Upper lobe of right lung (tissue), 1 donor: ENCODE data around the gene PDE2A. TPM values are rescaled to one million over a fixed set of nuclear protein-coding genes. Genes with fewer than 3 reads are reported as not detected.

Experiments used
- ATAC-seq: fragments of 200-7000 bp; cut with Tn5 transposase; one replicate; pipeline ENCODE4 v1.9.1; 2020; ENCODE audit warnings: mild to moderate bottlenecking, moderate library complexity
- DNase-seq: peaks from one replicate; pipeline ENCODE4 v3.0.0-alpha.2; 2020
- H3K27ac ChIP-seq: fragments of 200-600 bp; one replicate; pipeline ENCODE4 v1.8.0; 2022
- H3K27me3 ChIP-seq: fragments of 200-600 bp; one replicate; pipeline ENCODE4 v1.8.0; 2022; ENCODE audit warnings: mild to moderate bottlenecking
- H3K36me3 ChIP-seq: fragments of 200-600 bp; one replicate; pipeline ENCODE4 v1.8.0; 2022
- H3K4me1 ChIP-seq: fragments of 200-600 bp; one replicate; pipeline ENCODE4 v1.8.0; 2022
- H3K4me3 ChIP-seq: fragments of 200-600 bp; one replicate; pipeline ENCODE4 v1.8.0; 2022; ENCODE audit warnings: mild to moderate bottlenecking
- H3K9me3 ChIP-seq: fragments of 200-600 bp; one replicate; pipeline ENCODE4 v1.8.0; 2022
- intact Hi-C: fragments of 100-400 bp; cut with DNase I; formaldehyde crosslinking; loops from one replicate; pipeline ENCODE4 v1.11.0; 2022
- total RNA-seq: library from RNA; stranded (reverse); fragmentation: NEBNext Ultra II Directional; extraction: Animal tissue kit (Norgen Biotek cat#: 25700); gene quantifications from one replicate; pipeline ENCODE4 v1.2.1, GENCODE V29; 2021
- TF ChIP-seq, protein P1 (sequence below): fragments of 200-600 bp; IDR thresholded peaks from one replicate; pipeline ENCODE4 v1.8.0; 2022; ENCODE audit warnings: antibody characterized with exemption
- donor health status: DM: no; HTN: yes; CAD: no; lungs with severe emphysema.

Gene PDE2A
- total RNA-seq, 1 donor from 2014 or later = 27.3 TPM

DNA sequence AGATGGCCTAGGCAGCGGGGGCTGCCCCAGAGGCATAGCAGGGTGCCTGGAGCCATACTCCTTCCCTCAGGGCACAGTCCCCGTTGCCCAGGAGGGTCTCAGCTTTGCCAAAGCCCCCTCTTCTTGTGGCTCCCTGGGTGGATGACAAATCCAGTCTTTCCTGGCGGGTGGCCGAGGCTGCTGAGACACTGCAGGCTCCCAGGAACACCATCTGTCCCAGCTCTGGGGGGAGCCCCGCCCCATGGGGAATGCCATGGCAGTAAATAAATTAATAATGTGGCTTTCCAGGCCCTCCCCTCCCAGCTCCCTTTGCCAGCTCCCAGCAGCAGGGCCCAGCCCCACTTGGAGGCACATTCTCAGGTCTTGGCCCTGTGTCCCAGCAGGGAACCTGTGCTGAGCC is 45.0 kb downstream of the PDE2A start:
- H3K27ac ChIP-seq = peak overlapping the region; percentile 17
- TF ChIP-seq, protein P1, sequence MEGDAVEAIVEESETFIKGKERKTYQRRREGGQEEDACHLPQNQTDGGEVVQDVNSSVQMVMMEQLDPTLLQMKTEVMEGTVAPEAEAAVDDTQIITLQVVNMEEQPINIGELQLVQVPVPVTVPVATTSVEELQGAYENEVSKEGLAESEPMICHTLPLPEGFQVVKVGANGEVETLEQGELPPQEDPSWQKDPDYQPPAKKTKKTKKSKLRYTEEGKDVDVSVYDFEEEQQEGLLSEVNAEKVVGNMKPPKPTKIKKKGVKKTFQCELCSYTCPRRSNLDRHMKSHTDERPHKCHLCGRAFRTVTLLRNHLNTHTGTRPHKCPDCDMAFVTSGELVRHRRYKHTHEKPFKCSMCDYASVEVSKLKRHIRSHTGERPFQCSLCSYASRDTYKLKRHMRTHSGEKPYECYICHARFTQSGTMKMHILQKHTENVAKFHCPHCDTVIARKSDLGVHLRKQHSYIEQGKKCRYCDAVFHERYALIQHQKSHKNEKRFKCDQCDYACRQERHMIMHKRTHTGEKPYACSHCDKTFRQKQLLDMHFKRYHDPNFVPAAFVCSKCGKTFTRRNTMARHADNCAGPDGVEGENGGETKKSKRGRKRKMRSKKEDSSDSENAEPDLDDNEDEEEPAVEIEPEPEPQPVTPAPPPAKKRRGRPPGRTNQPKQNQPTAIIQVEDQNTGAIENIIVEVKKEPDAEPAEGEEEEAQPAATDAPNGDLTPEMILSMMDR = no peak
- no peak overlapping the region for H3K4me3 ChIP-seq
- H3K36me3 ChIP-seq = no peaks in the 10 kb centered on the region
- intact Hi-C loops = no loop called here
- no peaks in the 10 kb centered on the region for H3K9me3 ChIP-seq
- no peaks in the 10 kb centered on the region for H3K27me3 ChIP-seq
- DNase-seq (no peak), ATAC-seq (no peak)
- H3K4me1 ChIP-seq = peaks cover 24% of the 10 kb centered on the region

DNA sequence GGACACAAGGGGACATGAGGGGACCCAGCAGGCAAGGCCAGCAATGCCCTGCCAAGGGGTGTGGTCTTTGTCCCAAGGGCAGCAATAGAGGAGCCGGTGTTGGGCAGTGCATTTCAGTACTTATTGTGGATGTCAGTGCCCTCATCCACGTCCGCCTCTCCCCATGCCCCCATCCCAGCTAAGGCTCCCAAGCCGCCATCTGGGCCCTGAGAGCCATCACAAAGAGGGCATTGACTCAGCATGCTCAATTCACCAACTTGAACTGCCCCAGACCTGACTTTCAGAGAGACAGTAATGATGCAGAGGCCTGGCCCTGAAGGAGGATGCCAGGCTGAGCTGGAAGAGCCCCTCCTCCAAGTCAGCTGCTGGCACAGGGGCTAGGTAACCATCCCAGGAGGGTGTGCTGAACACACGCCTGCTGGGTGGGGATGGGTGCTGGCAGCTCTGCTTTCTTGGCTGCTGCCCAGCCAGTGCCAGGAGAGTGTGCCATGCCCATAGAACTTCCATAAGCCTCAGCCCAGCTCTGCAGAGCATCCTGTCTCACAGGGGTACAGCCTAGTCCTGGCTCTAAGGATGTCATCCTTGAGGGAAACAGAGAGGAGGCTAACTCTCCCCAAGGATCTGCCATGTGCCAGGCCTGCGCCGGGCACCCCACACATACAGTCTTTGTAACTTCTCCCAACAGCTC is 46.5 kb downstream of the PDE2A start:
- intact Hi-C loops = no loop called here
- no peak for ATAC-seq
- no peak overlapping the region for H3K27ac ChIP-seq

DNA sequence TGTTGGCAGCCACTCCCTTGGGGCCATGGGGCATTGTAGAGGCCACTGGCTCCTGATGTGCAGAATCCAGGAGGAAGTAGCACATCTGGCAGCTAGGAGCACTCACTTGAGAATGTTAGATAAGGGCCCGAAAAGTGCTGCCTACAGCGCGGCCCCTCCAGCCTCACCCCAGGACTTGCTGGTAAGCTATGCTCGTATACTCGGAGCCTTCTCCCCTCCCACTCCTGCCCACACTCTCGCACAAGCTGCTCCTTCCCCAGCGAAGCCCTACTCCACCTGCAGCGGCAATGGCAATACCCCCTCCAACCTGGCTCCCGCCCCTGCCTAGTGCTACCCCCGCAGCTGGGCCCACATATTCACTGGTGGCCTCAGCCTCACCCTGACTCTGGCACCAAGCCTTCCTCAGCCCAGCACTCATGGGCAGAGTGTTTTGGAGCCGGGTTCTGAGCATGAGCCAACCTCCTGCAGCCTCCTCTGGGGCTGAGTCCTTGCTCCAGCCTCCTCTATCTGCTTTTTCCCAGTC is 47.7 kb downstream of the PDE2A start:
- TF ChIP-seq, protein P1 = no peak
- intact Hi-C loops = no loop called here
- H3K4me1 ChIP-seq = peaks cover 24% of the 10 kb centered on the region
- H3K27ac ChIP-seq = peak overlapping the region; percentile 81
- DNase-seq = no peak
- H3K36me3 ChIP-seq = no peaks in the 10 kb centered on the region
- no peaks in the 10 kb centered on the region for H3K27me3 ChIP-seq
- H3K4me3 ChIP-seq = no peak overlapping the region
- H3K9me3 ChIP-seq = no peaks in the 10 kb centered on the region
- no peak for ATAC-seq

More for the DNA sequence above, 46.5 kb downstream of the PDE2A start:
- no peak for DNase-seq
- no peaks in the 10 kb centered on the region for H3K36me3 ChIP-seq
- no peaks in the 10 kb centered on the region for H3K27me3 ChIP-seq
- H3K4me1 ChIP-seq = peaks cover 24% of the 10 kb centered on the region
- TF ChIP-seq, protein P1 = no peak
- no peak overlapping the region for H3K4me3 ChIP-seq
- H3K9me3 ChIP-seq = no peaks in the 10 kb centered on the region

DNA sequence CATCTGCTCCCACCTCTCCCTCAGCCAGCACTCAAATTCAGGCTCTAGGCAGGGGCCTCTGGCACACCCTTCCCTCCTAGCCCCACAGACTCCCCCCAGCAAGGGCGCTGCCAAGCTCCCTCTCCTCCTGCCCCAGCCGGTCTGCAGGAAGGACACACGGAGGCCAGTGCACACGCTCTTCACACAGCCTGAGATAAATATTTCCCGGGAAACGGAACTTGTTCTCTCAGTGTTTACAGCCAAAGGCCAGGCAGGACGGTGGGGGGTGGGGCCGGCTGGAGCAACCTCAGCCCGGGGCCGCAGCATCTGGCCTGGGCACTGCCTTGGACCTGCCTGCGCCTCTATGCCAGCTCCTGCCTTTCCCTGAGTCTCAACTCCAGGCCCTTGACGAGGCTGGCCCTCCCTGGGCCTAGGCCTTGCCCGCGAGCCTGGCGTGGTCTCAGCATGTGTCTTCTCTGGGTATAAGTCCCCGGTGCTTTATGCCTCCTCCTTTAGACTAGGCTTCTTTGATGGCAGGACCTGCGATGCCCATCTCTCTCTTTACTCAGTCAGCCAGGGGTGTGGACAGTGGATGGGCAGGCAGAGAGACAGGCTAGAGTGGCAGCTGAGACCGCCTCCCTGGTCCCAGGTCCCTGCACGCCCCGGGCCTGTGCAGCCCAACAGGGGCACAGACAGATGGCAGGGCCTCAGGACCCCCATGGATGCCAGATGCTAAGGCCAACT is 48.4 kb downstream of the PDE2A start:
- peak; percentile 67 for ATAC-seq
- H3K4me3 ChIP-seq = no peak overlapping the region
- peaks cover 24% of the 10 kb centered on the region for H3K4me1 ChIP-seq
- no peaks in the 10 kb centered on the region for H3K36me3 ChIP-seq
- intact Hi-C loops = no loop called here
- H3K27me3 ChIP-seq = no peaks in the 10 kb centered on the region
- TF ChIP-seq, protein P1 = no peak
- H3K27ac ChIP-seq = peak overlapping the region; percentile 81
- H3K9me3 ChIP-seq = no peaks in the 10 kb centered on the region
- peak; percentile 72 for DNase-seq

DNA sequence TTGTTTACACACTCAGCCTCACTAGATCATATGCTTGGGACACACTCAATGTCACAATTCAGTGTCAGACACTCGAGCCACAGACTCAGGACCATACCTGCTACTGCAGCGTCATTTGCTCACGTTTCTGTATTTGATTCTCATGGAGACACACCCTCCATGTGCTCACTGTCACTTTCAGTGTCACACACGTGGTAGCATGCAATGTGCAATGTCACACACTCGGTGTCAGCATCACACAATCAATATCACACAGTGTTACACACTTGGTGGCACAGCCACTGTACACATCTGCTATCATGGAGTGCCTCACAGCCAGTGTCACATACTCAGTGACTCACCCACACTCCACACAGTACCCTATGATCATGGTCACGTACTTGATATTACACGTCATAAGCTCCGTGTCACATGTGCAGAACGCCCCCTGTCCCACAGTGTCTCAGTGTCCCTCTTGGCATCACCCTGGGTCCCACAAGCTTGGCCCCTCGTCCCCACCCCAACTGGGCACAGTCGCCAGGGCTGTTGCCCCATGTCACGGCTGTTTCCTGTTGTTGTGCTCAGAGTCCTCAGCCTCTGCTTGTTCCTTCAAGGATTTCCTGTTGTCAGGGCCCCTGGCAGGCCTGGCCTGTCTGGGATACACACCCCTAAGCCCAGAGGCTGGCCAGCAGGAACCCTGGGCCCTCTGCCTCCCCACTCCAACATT is 49.6 kb downstream of the PDE2A start:
- ATAC-seq = peak; percentile 51
- Histone ChIP-seq H3K4me1 (peaks cover 24% of the 10 kb centered on the region), H3K4me3 (no peak overlapping the region), H3K36me3 (no peaks in the 10 kb centered on the region), H3K9me3 (no peaks in the 10 kb centered on the region), H3K27ac (peak overlapping the region; percentile 81), H3K27me3 (no peaks in the 10 kb centered on the region)
- DNase-seq = no peak
- TF ChIP-seq, protein P1 = no peak
- intact Hi-C loops = no loop called here
